GM19239 (cell line): ENCODE data around the gene ADM2.
A peak's percentile ranks its signal among the peaks of the same experiment; 100 is the strongest.
"Not testable (repeated sequence)": the region's sequence is repeated elsewhere in the genome, so short reads cannot be mapped to it uniquely, and the experiment has no call there.

Source experiments
- DNase-seq: peaks from one replicate; pipeline ENCODE4 v3.0.0; 2011; ENCODE audit warnings: low spot score; ENCODE audit not compliant: insufficient read length
- FAIRE-seq: peaks from 2 replicates; lab custom pipeline; 2011; peaks lifted over from hg19 to GRCh38; lab: Jason Lieb, UNC

ADM2 gene, protein sequence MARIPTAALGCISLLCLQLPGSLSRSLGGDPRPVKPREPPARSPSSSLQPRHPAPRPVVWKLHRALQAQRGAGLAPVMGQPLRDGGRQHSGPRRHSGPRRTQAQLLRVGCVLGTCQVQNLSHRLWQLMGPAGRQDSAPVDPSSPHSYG

DNA sequence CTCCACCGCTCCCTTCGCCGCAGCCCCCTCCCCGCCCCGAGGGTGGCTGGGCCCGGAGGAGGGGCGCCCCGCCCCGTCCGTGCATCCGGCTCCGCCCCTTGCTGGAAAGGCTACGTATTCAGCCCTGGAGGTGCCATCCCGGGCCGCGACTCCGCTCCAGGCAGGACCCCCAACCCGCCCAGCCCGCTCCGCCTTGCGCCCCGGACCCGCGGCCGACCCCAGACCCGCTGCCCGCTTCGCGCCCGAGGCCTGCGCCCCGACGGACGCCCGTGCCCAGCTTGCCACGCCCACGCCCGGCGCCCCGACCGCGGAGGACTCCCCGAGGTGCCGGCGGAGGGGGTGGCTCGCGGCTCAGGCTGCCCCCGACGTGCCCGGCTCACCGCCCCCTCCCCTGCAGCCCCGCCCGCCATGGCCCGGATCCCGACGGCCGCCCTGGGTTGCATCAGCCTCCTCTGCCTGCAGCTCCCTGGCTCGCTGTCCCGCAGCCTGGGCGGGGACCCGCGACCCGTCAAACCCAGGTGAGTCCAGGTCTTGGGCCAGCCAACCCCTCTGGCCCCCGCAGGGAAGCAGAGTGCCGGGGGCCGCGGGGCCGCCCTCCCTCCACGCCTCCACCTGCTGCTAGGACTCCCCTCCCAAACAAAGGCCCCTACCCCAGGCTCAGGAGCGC is at the start of gene ADM2:
Gene ADM2, plus strand, starts transcription at position 104 of the 667 bp plus-strand sequence. Its CDS starts 305 bp downstream, at position 409.
- no peak for DNase-seq
- FAIRE-seq, result peak; percentile 71

DNA sequence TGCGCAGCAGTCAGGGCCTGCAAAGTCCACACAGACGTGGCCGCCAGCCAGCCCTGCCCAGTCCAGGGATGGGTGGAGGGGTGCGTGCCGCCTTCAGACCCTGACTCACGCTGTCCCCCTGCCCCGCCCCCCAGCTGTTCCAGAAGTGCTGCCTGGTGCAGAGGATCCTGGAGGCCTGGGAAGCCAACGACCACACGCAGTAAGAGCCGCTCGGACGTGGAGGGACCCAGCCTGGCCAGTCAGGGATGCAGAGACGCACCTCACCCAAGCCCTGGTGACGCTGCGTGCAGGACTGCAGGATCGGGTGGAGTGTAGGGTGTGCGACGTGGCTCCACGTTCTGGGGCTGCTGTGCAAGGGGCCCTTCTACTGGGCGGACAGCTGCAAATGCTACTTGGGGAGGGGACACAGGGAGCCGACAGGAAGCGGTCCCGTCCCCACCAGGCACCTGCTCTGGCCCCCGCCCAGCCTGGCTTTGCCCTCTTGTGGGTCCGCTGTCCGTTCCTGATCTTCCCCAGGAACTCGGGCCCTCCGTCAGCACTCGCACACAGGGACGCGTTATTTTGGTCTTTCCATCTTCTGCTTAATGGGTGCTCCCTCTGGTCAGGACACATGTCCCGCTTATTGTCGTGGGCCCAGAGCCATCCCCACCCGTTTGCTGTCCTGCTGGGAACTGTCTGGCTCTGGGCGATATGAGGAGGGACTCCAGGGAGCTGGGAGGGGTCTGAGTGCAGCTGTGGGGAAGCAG is 49.0 kb upstream of the ADM2 start:
- DNase-seq (no peak), FAIRE-seq (no peak)

DNA sequence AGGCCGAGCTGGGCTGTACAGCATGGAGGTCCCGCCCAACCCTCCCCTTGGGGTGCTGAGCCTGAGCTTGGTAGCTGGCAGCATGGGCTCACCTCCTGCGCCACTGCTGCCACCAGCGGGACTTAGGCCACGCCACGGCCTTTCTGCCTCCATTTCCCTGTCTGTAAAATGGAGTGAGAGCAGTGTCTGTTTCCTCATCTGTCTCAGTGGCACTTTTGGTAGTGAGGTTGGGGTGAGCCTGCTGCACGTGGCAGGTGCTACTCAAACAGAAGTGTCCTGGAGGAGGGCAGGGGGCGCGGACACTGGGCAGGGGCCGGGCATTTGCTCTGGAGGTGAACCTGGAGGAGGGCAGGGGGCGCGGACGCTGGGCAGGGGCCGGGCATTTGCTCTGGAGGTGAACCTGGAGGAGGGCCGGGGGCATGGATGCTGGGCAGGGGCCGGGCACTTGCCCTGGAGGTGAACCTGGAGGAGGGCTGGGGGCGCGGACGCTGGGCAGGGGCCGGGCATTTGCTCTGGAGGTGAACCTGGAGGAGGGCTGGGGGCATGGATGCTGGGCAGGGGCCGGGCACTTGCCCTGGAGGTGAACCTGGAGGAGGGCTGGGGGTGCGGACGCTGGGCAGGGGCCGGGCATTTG is 48.3 kb upstream of the ADM2 start:
- not testable (repeated sequence) for DNase-seq, FAIRE-seq

DNA sequence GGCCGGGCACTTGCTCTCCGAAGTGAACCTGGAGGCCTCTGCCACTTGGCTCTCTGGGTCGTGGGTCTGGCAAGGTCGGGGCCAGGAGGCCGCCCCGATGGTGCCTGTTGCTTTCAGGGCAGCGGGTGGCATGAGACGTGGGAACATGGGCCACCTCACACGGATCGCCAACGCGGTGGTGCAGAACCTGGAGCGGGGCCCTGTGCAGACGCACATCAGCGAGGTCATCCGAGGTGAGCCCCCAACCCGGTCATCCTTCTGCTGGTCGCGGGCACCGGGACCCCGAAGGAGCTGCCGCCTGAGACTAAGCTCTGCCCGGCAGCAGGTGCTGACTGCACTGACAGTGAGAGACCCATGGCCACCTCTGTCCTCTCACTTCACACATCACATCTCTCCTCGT is 46.5 kb upstream of the ADM2 start:
- FAIRE-seq (no peak), DNase-seq (no peak)

DNA sequence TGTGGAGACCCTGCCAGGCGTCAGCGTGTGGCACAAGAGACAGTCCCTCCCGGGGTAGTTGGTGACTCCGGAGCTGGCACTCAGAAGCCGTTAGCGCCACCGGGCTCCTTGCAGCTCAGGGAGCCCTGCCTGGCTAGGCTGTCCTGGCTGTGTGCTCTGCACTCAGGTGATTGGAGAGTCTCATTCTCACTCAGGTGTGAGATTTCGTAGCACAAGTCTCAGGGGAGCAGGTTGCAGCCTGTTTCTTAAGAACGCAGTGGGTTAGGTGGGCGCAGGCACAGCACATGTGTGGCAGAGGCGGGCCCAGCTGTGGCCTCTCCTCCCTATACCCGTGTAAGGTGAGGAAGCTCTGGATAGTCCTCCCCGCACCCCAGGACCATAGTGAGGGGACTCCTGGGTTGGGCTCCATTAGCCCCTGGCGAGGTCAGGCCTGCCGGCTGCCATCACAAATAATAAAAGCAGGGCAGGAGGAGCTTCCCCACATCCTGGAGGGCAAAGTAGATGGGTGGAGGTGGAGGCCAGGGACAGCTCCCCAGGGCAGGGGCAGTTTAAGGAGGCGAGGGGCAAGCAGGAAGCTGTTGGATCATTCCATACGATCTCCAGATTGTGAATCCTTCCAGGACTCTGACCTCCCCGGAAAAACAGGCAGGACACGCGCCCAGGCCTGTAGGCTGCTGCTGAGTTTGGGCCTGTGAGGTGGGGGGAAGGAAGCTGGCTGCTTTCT is 45.9 kb upstream of the ADM2 start:
- FAIRE-seq (no peak), DNase-seq (no peak)

DNA sequence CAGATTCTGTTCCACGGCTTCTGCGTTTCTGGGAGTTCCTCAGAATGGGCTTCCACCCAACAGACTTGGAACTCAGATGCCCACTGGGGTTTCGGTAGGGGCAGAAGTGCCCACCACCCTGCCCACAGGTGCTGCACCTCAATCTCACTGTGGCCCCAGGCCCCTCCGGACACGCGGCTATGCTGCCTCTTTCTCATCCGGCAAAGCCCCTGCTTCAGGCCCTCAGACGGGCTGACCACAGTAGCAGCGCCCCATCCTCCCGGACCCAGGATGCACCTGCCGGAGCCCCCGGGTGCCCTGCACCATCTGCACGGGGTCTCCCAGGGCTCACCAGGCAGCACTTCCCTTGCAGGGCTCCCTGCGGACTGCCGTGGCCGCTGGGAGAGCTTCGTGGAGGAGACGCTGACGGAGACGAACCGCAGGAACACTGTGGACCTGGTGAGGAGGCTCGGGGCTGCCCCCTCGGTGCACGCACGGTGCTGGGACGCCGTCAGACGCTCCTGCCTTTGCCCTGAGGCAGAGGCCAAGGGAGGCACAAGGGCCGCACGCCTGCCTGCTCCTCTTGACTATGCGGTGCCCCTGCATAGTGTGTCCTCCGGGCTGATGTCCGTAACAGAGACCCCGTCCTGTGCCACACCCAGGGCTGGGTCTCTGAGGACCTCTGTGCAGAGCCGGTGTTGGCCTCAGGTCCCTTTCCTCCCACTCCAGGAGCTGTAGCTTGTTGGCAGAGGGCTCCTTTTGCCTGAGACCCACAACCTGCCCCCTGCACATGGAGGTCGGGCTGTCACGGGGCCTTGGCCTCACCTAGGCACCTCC is 45.1 kb upstream of the ADM2 start:
- FAIRE-seq (no peak), DNase-seq (no peak)

DNA sequence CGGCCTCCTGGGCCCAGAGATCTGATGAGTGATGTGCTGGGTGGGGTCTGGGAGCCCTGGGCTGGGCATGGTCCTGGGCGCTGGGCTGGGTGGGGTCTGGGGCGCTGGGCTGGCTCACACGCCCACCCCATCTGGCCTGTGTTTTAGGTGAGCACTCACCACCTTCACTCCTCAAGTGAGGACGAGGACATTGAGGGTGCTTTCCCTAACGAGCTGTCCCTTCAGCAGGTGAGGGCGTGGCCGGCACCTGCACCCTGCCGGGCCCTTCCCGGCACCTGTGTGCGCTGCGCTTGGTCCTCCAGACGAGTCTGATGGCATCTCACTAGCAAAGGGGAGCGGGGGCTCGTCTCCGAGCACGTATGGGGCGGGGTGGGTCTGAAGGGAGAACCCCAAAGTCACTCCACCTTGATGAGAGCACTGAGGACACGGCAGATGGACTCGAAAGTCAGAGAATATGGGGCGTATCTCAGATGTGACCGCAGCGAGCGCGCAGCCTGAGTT is 44.5 kb upstream of the ADM2 start:
- FAIRE-seq (no peak), DNase-seq (no peak)

DNA sequence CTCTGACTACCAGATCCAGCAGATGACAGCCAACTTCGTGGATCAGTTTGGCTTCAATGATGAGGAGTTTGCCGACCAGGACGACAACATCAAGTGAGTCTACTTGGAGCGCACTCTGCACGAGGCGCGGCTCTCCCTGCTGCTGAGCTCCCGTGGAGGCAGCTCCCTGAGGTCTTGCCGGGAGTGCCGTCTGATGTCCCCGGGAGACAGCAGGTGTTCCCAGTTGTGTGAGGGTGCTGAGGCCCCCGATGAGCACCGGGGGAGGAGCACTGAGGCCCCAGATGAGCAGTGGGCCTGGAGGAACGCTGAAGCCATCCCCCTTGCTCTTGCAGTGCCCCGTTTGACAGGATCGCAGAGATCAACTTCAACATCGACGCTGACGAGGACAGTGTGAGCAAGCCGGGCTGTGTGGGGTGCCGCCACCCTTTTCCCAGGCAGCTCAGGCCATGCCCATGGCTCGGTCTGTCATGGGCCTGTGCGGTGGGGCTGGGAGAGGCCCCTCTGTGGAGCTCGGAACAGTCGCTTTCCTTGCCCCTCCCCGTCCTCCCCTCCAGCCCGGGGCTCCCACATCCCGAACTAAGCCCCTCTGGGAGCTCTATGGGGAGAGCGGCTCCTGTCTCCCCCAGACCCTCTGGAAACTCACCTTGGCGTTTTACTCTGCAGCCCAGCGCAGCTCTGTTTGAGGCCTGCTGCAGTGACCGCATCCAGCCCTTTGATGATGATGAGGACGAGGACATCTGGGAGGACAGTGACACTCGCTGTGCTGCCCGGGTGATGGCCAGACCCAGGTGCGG is 43.6 kb upstream of the ADM2 start:
- no peak for FAIRE-seq
- no peak for DNase-seq

DNA sequence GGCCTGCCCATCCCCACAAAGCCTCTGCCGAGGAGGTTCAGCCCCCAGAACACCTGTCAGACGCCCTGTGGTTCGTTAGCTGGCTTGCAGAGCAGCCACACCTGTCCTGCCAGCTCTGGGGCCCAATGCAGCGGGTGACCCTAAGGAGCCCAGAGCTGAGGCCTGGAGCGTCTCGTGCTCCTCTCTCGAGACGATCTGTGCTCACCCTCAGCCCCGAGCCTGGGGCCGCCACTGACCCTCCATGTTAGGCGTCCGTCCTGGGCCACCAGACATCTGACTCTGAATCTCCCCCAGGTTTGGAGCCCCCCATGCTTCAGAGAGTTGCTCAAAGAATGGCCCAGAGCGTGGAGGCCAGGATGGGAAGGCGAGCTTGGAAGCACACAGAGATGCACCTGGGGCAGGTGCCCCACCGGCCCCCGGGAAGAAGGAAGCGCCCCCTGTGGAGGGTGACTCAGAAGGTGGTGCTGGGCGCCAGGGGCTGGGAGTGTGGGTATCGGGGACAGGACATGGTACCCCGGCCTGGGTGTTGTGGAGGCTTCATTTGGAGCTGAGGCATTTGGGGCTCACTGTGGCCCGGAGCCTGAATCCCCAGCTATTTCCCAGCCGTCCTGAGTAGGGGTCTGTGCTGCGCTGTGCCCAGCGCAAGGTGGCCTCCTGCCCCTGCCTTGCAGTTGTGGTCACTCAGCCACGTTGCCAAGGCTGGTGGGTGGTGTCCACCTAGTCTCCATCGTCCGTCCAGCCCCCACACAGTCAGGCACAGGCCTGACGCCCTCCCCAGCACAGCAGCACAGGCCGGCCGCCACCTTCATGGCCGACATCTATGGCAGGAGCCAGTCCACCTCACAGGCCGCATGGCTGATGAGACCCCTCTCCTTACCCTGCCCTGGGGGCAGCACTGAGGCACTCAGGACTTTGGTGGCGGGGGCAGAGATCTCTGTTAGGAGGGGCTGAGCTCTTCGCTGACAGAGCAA is 42.8 kb upstream of the ADM2 start:
- DNase-seq, result no peak
- no peak for FAIRE-seq

DNA sequence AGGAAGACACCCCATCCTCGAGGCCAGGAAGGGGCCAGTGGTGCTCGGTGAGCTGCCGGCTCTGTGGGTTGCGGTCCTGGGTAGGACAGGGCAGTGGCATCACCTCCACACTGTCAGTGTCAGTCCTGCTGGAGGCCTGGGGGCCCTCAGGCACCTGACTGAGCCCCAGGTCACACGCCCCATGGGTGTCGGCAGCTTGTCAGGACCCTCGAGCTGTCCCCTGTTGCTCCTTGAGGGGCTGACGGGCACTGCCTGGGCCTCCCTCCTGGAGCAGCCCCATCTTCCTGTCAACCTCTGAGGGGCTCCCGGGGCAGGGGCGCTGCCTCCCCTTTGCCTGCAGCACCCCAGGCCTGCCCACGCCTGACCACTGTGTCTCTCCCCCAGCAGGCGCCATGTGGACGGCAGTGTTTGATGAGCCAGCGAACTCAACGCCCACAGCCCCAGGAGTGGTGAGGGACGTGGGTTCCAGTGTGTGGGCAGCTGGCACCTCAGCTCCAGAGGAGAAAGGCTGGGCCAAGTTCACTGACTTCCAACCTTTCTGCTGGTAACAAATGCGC is 42.0 kb upstream of the ADM2 start:
- no peak for FAIRE-seq
- DNase-seq, result no peak

DNA sequence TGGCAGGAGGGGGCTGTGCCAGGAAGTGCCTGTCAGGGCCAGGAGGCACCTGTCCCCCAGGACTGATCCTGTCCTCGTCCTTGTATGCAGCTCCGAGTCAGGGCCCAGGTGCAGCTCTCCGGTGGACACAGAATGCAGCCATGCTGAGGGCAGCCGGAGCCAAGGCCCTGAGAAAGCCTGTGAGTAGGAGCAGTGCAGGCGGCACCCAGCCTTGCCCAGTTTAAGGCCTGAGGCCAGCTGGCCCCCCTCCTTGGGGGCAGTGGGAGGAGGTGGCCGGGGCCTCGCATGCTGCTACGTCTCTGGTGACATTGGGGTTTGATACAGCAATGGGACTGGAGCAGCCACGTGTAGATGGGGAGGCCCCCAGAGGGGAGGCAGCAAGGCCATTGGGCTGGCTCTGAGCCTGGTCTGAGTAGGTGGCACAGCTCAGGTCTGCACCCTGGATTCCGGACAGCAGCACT is 41.4 kb upstream of the ADM2 start:
- no peak for DNase-seq
- no peak for FAIRE-seq

DNA sequence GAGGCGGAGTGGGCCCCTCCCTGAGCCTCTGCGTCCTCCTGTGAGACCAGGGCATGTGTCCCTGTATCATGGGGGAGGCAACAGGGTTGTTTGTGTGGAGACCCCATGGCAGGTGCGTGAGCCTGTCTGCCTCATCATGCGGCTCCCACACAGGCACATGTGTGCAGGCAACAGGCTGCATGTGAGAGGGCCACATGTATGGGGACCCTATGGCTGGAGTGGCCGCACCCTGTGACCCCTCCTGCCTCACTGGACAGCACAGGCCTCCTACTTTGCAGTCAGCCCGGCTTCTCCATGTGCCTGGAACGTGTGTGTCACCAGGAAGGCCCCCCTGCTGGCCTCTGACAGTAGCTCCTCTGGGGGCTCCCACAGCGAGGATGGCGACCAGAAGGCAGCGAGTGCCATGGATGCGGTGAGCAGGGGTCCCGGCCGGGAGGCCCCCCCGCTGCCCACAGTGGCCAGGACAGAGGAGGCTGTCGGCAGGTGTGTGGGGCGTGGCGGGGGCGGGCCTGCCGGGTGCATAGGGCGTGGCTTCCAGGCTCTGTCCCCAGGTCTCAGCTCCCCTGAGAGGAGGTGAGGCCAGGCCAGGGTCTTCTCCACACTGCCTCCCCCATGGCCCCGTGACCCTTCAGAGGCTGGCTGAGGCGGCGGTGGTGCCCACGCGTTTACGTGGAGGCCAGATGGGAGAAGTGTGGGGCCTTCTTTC is 40.6 kb upstream of the ADM2 start:
- FAIRE-seq, result no peak

DNA sequence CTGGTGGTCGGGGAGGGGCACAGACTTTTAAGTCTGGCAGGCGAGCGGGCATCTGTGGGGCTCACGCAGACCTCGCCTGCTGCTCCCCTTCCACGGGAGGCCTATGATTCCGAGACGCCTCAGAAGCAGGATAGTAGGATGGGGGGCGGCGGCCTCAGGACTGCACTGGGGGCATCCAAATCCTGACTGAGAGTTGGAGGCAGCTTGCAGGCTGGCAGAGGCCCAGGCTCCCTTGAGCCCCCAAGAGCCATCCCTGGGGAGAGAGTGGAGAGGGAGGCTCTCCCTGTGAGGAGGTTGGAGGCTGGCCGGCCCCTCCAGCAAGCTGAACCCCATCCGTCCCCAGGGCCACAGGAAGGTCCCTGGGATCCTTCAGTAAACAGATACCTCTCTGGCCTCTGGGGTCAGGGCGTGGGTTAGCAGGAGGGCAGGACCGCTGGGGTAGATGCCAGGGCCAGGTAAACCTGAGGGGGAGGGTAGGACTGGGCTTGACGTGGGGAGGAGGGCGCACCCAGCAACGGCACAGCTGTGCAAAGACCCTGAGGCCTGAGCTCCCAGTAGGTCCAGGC is 39.8 kb upstream of the ADM2 start:
- DNase-seq (no peak), FAIRE-seq (no peak)

More for the DNA sequence above, 40.6 kb upstream of the ADM2 start:
- no peak for DNase-seq

DNA sequence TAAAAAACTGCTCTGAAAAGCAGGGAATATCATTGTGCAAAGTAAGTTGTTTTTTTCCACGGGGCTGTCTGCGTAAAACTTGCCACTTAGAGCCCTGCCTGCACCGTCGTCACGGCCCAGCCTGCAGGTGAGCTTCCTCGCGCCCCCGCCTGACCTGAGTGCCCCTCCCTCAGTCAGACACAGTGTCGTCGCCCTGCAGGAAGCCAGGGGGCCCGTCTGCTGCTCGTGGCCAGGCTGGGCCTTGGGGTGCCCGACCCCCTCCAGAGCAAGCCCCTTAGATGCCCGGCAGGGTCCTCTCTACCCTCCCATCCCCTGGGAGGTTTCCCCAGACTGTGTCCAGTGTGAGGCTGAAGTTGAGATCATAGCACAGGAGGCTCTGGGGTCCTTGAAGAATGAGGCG is 38.1 kb upstream of the ADM2 start:
- FAIRE-seq (no peak), DNase-seq (no peak)

DNA sequence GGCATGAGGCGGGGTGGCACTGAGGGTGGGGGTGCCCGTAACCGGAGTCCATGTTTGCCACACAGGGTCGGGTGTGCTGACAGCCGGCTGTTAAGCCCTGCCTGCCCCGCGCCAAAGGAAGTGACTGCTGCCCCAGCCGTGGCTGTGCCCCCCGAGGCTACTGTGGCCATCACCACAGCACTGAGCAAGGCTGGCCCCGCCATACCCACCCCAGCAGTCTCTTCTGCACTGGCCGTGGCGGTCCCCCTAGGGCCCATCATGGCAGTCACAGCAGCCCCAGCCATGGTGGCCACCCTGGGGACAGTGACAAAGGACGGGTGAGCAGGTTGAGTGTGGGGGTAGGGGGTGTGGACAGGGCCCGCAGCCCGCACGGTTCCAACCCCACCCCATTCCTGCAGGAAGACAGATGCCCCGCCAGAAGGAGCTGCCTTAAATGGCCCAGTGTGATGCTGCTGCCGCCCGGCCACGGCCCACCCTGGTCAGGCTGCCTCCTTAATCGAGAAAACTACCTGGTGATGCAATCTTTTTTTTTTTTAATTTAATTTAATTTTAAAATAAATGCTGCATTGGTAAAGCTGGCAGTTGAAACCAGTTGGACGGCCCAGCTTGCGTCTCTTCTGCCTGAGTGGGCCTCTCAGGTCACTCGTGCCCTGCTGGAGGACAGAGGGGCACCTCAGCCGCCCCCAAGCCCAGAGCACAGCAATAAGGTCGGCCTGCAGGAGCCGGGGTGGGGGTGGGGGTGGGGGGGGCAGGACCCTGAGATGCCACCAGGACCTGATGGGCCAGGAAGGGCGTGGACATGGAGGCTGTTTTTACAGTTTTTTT is 37.3 kb upstream of the ADM2 start:
- DNase-seq (no peak), FAIRE-seq (no peak)
